Posterior cingulate gyrus (tissue), 11 donors: Measurements from ENCODE around the gene SEMA4A.
A peak's percentile ranks its signal among the peaks of the same experiment; 100 is the strongest.
"Not testable (repeated sequence)": the region's sequence is repeated elsewhere in the genome, so short reads cannot be mapped to it uniquely, and the experiment has no call there.

Experiments
- DNase-seq, 10 donors: peaks; one replicate each; pipeline versions ENCODE4 v3.0.0 to v3.0.0-alpha.2; 2020 to 2021; ENCODE audit warnings: mixed read lengths in 3 of 10
- intact Hi-C: fragments of 100-400 bp; cut with DNase I; formaldehyde crosslinking; loops from one replicate; pipeline ENCODE4 v1.15.1; 2023

SEMA4A gene

GRCh38 chr1:156155756-156156510 lies 2.5 kb downstream of the SEMA4A start:
- peak in 1 of 10 donors; percentile 22 for DNase-seq
- intact Hi-C loops = no loop called here

DNA sequence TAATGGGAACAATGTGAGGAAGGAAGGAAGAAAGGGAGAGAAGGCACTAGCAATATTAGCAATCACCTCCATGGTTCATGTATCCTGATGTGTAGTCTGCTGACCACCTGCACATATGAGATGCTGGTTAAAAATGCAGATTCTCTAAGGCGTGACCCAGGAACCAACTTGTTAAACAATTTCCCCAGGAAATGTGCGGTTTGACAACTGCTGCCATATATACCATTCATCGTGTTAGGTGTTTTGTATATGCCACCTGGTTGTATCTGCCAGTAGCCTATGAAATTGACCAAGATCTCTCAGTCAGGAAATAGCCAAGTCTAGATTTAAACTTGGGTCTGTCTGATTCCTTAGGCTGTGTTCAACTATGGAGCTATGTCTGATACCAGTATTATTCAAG lies 4.1 kb downstream of the SEMA4A start:
- intact Hi-C loops = no loop called here
- no peak for DNase-seq

DNA sequence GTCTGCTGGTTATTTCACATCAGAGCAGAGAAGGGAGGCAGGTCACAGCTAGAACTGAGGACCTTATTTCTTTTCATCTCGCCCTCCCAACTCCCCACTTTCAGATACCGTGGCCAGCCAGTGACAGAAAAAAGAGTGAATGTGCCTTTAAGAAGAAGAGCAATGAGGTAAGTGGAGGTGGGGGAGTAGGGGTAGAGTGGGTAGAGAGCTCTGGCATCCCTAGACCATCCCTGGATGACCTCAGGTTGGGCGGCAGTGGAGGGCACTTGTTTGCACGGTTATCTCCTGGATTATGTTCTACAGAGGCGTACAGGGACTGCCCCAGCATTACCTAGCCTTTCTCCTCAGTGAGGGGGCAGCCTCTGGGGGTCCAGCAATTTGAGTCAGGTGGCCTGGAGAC lies 4.6 kb downstream of the SEMA4A start:
- intact Hi-C loops = no loop called here
- no peak for DNase-seq

DNA sequence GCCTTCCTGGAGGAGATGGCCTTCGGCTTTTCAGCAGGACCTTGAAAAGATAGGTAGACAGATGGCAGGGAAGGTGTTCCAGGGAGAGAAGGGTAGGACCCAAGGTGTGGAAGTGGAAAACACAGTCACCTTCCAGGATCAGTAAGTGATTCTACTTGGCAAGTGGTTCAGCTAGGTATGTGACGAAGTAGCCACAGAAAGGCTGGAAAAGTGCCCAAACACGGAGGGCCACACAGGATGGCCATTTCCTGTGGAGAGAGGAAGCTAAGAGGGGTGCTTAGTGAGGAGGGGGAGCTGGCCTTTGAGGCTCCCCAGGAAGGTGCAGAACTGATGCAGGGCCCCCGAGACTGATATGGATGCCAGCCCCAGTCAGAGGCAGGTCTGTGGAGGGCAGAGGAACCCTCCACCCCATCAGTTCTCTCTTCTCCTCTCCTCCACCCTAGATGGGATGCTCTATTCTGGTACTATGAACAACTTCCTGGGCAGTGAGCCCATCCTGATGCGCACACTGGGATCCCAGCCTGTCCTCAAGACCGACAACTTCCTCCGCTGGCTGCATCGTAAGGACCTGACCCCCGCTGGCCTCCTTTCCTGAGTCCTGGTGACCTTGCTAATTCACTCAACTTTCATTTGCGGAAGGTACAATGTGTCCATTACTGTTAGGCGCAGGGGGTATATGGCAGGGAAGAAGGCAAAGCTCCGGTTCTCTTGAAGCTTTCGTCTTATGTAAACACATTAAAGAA lies 6.8 kb downstream of the SEMA4A start:
- DNase-seq = peak in 1 of 10 donors; percentile 53
- intact Hi-C loops = no loop called here

DNA sequence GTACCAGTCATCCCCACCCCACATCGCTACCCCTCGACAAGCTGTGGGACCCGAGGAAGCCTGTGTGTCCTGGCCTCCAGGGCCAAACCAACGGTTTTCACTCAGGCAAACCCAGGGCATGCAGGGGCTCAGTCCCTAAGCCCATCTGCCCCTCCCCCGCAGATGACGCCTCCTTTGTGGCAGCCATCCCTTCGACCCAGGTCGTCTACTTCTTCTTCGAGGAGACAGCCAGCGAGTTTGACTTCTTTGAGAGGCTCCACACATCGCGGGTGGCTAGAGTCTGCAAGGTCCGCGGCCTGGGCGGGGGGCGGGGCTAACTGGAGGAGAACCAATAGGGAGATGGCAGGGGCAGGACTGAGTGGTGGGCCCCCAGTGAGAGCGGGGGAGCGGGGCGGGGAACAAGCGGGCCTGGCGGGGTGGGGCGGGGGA lies 7.4 kb downstream of the SEMA4A start:
- peak; percentile 57 to 96 (median 78) for DNase-seq
- intact Hi-C loops = no loop called here

GRCh38 chr1:156162430-156163037 lies 9.1 kb downstream of the SEMA4A start:
- DNase-seq = peak in 2 of 10 donors; percentile 64 to 76
- intact Hi-C loops = no loop called here

DNA sequence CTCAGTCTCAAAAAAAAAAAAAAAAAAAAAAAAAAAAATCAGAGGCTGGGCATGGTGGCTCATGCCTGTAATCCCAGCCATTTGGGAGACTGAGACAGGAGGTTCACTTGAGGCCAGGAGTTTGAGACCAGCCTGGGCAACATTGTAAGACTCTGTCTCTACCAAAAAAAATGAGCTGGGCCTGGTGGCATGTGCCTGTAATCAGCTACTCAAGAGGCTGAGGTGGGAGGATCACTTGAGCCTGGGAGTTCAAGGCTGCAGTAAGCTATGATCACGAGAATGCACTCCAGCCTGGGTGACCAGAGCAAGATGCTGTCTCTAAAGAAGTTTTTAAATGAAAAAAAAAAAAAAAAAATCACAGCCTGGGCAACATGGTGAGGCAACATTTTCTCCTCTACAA lies 10.3 kb downstream of the SEMA4A start:
- DNase-seq = peak in 1 of 10 donors; percentile 53
- intact Hi-C loops = no loop called here

GRCh38 chr1:156164125-156164831 lies 10.9 kb downstream of the SEMA4A start:
- no peak for DNase-seq
- intact Hi-C loops = no loop called here

- DNase-seq = no peak
- intact Hi-C loops = no loop called here
Observed at GRCh38 chr1:156165083-156165482, 11.7 kb downstream of the SEMA4A start.

GRCh38 chr1:156167536-156167935 lies 14.2 kb downstream of the SEMA4A start:
- peak in 1 of 10 donors; percentile 12 for DNase-seq
- intact Hi-C loops = no loop called here

DNA sequence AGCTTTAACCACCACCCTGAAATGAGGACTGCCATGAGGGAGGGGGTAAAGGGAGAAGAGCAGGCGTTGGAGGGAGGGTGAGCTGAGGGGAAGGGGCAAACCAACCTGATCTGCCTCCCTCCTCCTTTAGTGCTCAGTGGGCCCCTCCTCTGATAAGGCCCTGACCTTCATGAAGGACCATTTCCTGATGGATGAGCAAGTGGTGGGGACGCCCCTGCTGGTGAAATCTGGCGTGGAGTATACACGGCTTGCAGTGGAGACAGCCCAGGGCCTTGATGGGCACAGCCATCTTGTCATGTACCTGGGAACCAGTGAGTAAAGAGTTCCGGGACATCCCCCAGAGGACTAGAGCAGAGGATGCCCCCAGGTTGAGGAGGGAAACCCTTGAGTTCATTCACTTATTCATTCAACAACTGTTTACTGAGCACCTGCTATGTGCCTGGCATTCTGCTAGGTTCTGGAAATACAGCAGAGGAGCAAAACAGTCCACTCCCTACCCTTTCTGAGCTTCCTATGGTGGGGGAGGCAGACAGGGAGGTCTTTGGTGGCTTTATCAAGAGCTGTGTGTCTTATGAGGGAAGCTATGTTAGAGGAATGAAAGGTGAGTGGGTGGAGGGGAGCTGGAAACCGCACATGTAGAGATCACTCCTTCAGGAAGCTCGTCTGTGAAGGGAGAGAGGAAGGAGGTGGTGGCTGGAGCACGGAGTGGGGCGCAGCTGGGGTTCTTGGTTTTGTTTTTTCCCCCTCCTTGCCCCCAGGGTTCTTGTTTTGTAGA lies 19.5 kb downstream of the SEMA4A start:
- DNase-seq = no peak
- intact Hi-C loops = no loop called here

DNA sequence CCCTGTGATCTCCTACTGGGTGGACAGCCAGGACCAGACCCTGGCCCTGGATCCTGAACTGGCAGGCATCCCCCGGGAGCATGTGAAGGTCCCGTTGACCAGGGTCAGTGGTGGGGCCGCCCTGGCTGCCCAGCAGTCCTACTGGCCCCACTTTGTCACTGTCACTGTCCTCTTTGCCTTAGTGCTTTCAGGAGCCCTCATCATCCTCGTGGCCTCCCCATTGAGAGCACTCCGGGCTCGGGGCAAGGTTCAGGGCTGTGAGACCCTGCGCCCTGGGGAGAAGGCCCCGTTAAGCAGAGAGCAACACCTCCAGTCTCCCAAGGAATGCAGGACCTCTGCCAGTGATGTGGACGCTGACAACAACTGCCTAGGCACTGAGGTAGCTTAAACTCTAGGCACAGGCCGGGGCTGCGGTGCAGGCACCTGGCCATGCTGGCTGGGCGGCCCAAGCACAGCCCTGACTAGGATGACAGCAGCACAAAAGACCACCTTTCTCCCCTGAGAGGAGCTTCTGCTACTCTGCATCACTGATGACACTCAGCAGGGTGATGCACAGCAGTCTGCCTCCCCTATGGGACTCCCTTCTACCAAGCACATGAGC lies 23.3 kb downstream of the SEMA4A start:
- intact Hi-C loops = no loop called here
- peak in 1 of 10 donors; percentile 50 for DNase-seq

- intact Hi-C loops = no loop called here
- DNase-seq = no peak
Observed at GRCh38 chr1:156177919-156178654, 24.7 kb downstream of the SEMA4A start.

DNA sequence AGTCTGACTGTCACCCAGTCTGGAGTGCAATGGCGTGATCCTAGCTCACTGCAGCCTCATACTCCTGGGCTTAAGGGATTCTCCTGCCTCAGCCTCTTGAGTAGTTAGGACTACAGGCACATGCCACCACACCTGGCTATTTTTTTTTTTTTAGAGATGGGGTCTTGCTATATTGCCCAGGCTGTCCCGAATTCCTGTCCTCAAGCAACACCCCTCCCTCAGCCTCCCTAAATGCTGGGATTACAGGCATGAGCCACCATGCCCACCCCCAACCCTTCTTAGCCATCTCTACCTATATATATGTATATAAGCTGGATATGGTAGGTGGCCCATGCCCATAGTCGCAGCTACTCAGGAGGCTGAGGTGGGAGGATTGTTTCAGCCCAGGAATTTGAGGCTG lies 27.1 kb downstream of the SEMA4A start:
- intact Hi-C loops = no loop called here
- no peak for DNase-seq

GRCh38 chr1:156181391-156181924 lies 28.1 kb downstream of the SEMA4A start:
- DNase-seq, intact Hi-C loops: not testable (repeated sequence)

GRCh38 chr1:156182010-156182779 lies 28.8 kb downstream of the SEMA4A start:
- DNase-seq, intact Hi-C loops: not testable (repeated sequence)

DNA sequence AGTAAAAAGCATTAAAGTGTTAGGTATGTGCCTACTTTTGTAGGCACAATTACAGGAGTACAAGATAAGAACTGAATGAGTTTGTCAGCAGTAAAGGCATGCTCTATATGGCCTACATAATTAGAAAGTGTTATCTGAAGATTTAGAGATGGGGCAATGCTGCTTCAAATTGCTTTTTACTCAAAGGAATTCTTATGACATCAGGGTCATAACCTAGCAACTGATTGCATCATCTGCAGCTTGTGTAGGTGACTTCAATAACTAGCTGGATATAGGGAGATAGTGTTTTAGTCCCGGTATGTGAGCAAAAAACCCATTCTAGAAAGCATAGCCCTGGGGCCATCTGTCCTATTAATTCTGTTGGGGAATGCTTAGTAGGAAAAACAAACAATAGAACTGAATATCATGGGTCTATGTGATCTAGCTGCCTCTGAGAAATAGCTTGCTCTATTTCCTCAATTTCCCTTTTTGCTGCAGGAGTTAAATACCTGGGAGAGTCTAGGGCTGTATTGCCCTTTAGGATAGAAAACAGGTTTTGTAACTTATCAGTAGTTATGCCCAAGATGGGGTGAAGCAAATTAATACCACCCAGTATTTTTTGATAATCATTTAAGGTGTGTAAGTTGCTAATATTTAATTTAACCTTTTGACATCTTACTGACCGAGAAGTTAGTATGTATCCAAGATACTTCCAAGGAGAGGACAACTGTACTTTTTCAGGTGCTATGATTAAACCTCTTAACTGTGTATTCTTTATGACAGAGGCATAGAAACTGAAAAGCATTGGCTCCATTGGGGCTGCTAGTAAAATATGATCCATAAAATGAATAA lies 33.2 kb downstream of the SEMA4A start:
- intact Hi-C loops = not testable (repeated sequence)

More for the DNA sequence above, 33.2 kb downstream of the SEMA4A start:
- not testable (repeated sequence) for DNase-seq
